SK-N-SH (cell line): Measurements from ENCODE around the gene GUCY1A2. TPM values are rescaled to one million over a fixed set of nuclear protein-coding genes. Genes with fewer than 3 reads are reported as not detected.

Experiments used
- CTCF ChIA-PET: fragments of 300-600, 350-600 bp; formaldehyde crosslinking; extraction: SDS; loops from one replicate; lab custom pipeline; 2021; lab: Yijun Ruan, JAX
- POLR2A ChIA-PET: fragments of 350-600 bp; sonication (Branson Sonifier 250); formaldehyde crosslinking; extraction: SDS; loops from one replicate; lab custom pipeline; 2020; ENCODE audit warnings: antibody characterized with exemption, inconsistent platforms; lab: Yijun Ruan, JAX
- DNase-seq: peaks from one replicate; pipeline ENCODE4 v3.0.0; 2012
- H2AFZ ChIP-seq: fragments of 200-600 bp; sonication (generic); 2 replicates; pipeline ENCODE4 v1.8.1; 2016; ENCODE audit warnings: antibody characterized with exemption, mild to moderate bottlenecking, low read depth
- H3F3A ChIP-seq: fragments of 200-600 bp; sonication (generic); replicated peaks from 2 replicates; pipeline ENCODE3; 2016; ENCODE audit warnings: antibody characterized with exemption, mild to moderate bottlenecking; ENCODE audit not compliant: insufficient read depth
- H3K27ac ChIP-seq, 2 experiments: fragments of 200-500 bp in 1 of 2; fragments of 200-600 bp in 1 of 2; sonication (Bioruptor generic) in 1 of 2; sonication (generic), shearing (Covaris generic) in 1 of 2; 2 replicates each; pipeline versions ENCODE4 v1.5.1 to v1.6.1; 2014 to 2016; ENCODE audit warnings: low read depth in 2 of 2, inconsistent platforms in 1 of 2, low read length in 1 of 2, mild to moderate bottlenecking in 1 of 2, mixed read lengths in 1 of 2
- H3K27me3 ChIP-seq: fragments of 200-600 bp; sonication (generic), shearing (Covaris generic); 2 replicates; pipeline ENCODE4 v1.6.1; 2016; ENCODE audit warnings: mixed run types; ENCODE audit not compliant: insufficient read depth
- H3K36me3 ChIP-seq, 2 experiments: fragments of 200-500 bp in 1 of 2; fragments of 200-600 bp in 1 of 2; sonication (Bioruptor generic) in 1 of 2; sonication (generic) in 1 of 2; replicated peaks in 1 of 2; 2 replicates each; pipeline versions ENCODE3 to v1.5.1; 2014 to 2016; ENCODE audit warnings: low read length in 1 of 2, mild to moderate bottlenecking in 1 of 2; ENCODE audit not compliant: insufficient read depth in 2 of 2, control insufficient read depth in 1 of 2
- H3K4me1 ChIP-seq, 2 experiments: fragments of 200-500 bp in 1 of 2; fragments of 200-600 bp in 1 of 2; sonication (Bioruptor generic) in 1 of 2; sonication (generic), shearing (Covaris generic) in 1 of 2; 2 replicates each; pipeline versions ENCODE4 v1.5.1 to v1.6.1; 2014 to 2016; ENCODE audit warnings: low read depth in 1 of 2, low read length in 1 of 2, mixed run types in 1 of 2; ENCODE audit not compliant: insufficient read depth in 2 of 2, control insufficient read depth in 1 of 2
- H3K4me2 ChIP-seq: fragments of 200-600 bp; sonication (generic), shearing (Covaris generic); 2 replicates; pipeline ENCODE4 v1.6.1; 2017; ENCODE audit warnings: mixed run types
- H3K4me3 ChIP-seq, 2 experiments: fragments of 200-500 bp in 1 of 2; fragments of 200-600 bp in 1 of 2; sonication (Bioruptor generic) in 1 of 2; sonication (generic), shearing (Covaris generic) in 1 of 2; 2 replicates each; pipeline versions ENCODE4 v1.5.1 to v1.8.1; 2014 to 2016; ENCODE audit warnings: low read depth in 2 of 2, inconsistent platforms in 1 of 2, low read length in 1 of 2, mild to moderate bottlenecking in 1 of 2, mixed read lengths in 1 of 2, moderate library complexity in 1 of 2
- H3K79me2 ChIP-seq: fragments of 200-600 bp; sonication (generic); 2 replicates; pipeline ENCODE4 v1.8.1; 2017; ENCODE audit warnings: mild to moderate bottlenecking; ENCODE audit not compliant: insufficient read depth
- H3K9ac ChIP-seq: fragments of 200-600 bp; sonication (generic); 2 replicates; pipeline ENCODE4 v1.6.1; 2017; ENCODE audit warnings: mixed run types
- H3K9me2 ChIP-seq: fragments of 200-600 bp; sonication (generic); 2 replicates; pipeline ENCODE4 v1.6.1; 2017; ENCODE audit warnings: mixed run types
- H3K9me3 ChIP-seq: fragments of 200-600 bp; sonication (generic); 2 replicates; pipeline ENCODE4 v1.6.1; 2017; ENCODE audit warnings: mixed run types, mild to moderate bottlenecking, moderate library complexity
- H4K20me1 ChIP-seq: fragments of 200-600 bp; sonication (generic); 2 replicates; pipeline ENCODE4 v1.6.1; 2017; ENCODE audit warnings: mild to moderate bottlenecking, mixed run types; ENCODE audit not compliant: insufficient read depth
- CHD2 ChIP-seq: fragments of 150-350 bp; IDR thresholded peaks from 2 replicates; pipeline ENCODE4 v1.6.1; 2018; ENCODE audit warnings: low read length; ENCODE audit not compliant: partially characterized antibody
- CTCF ChIP-seq: fragments of 200-600 bp; sonication (generic); IDR thresholded peaks from 2 replicates; pipeline ENCODE4 v1.6.1; 2017; ENCODE audit warnings: antibody characterized with exemption, mild to moderate bottlenecking, moderate library complexity
- EP300 ChIP-seq, 2 experiments: IDR thresholded peaks; 2 replicates each; pipeline versions ENCODE4 v1.4.0 to v1.6.1; 2012; ENCODE audit warnings: borderline replicate concordance in 1 of 2, low read depth in 1 of 2, low read length in 1 of 2
- EZH2phosphoT487 ChIP-seq: fragments of 200-600 bp; sonication (generic); IDR thresholded peaks from 2 replicates; pipeline ENCODE4 v1.6.1; 2017; ENCODE audit warnings: low read depth, mixed run types, mild to moderate bottlenecking, antibody characterized with exemption, moderate library complexity, borderline replicate concordance
- FOSL2 ChIP-seq: IDR thresholded peaks from 2 replicates; pipeline ENCODE4 v1.4.0; 2012; ENCODE audit warnings: low read depth, mild to moderate bottlenecking, moderate library complexity, borderline replicate concordance
- FOXJ3 ChIP-seq: sonication (generic); formaldehyde crosslinking; IDR thresholded peaks from 2 replicates; pipeline ENCODE4 v1.5.1; 2020; ENCODE audit warnings: mild to moderate bottlenecking, missing genetic modification reagents
- FOXM1 ChIP-seq: IDR thresholded peaks from 2 replicates; pipeline ENCODE4 v1.4.0; 2012; ENCODE audit warnings: low read depth, mild to moderate bottlenecking
- GATA2 ChIP-seq: sonication (generic); formaldehyde crosslinking; IDR thresholded peaks from 2 replicates; pipeline ENCODE4 v1.5.0; 2020; ENCODE audit warnings: mild to moderate bottlenecking, missing genetic modification reagents
- IRF3 ChIP-seq: fragments of 150-350 bp; IDR thresholded peaks from 2 replicates; pipeline ENCODE4 v1.6.1; 2016; ENCODE audit warnings: mild to moderate bottlenecking, low read depth, low read length
- JUND ChIP-seq: IDR thresholded peaks from 2 replicates; pipeline ENCODE4 v1.4.0; 2012
- MAX ChIP-seq: IDR thresholded peaks from 2 replicates; pipeline ENCODE4 v1.4.0; 2012; ENCODE audit warnings: low read depth
- NRF1 ChIP-seq: IDR thresholded peaks from 2 replicates; pipeline ENCODE4 v1.6.1; 2012; ENCODE audit warnings: low read depth, mild to moderate bottlenecking, low read length
- RXRA ChIP-seq: IDR thresholded peaks from 2 replicates; pipeline ENCODE4 v1.4.0; 2012; ENCODE audit warnings: low read depth, mild to moderate bottlenecking, borderline replicate concordance
- SMC3 ChIP-seq: IDR thresholded peaks from 2 replicates; pipeline ENCODE4 v1.6.1; 2012; ENCODE audit warnings: low read depth, low read length, improper control_type of control experiment
- TCF12 ChIP-seq: IDR thresholded peaks from 2 replicates; pipeline ENCODE4 v1.4.0; 2012
- TEAD4 ChIP-seq: IDR thresholded peaks from 2 replicates; pipeline ENCODE4 v1.4.0; 2012; ENCODE audit warnings: mild to moderate bottlenecking, borderline replicate concordance; ENCODE audit not compliant: insufficient read depth
- USF1 ChIP-seq: IDR thresholded peaks from 2 replicates; pipeline ENCODE4 v1.4.0; 2012; ENCODE audit warnings: low read depth, borderline replicate concordance
- ZBTB33 ChIP-seq: IDR thresholded peaks from 2 replicates; pipeline ENCODE4 v1.4.0; 2012; ENCODE audit warnings: low read depth, borderline replicate concordance
- WGBS: methylation state at CpG from one replicate; pipeline ENCODE4 v1.1.6; 2017; ENCODE audit warnings: low lambda C conversion rate; 5-methylcytosine and 5-hydroxymethylcytosine counted together
- polyA plus RNA-seq, 3 experiments: library from polyadenylated mRNA; depleted of rRNA; stranded (reverse); fragments of >200 nt; gene quantifications; 2 replicates each; pipeline ENCODE4 v1.2.3, GENCODE V29; 2012

GUCY1A2 gene
- polyA plus RNA-seq, 1 of the 3 experiments (the other 2 are of a cell fraction), result 0.26 TPM

- H3K27ac ChIP-seq, result no peak overlapping the region
- H3K27me3 ChIP-seq, result no peaks in the 10 kb centered on the region
- H3K4me2 ChIP-seq, result no peak overlapping the region
- no peaks in the 10 kb centered on the region for H3K4me1 ChIP-seq
- H3K79me2 ChIP-seq, result no peaks in the 10 kb centered on the region
- DNase-seq, result no peak
- no peaks in the 10 kb centered on the region for H3K9me2 ChIP-seq
- TF ChIP-seq CHD2 (no peak), EZH2phosphoT487 (no peak), FOXJ3 (CRISPR knock-in tag) (no peak), IRF3 (no peak), JUND (no peak), ZBTB33 (no peak)
- POLR2A ChIA-PET, result no interaction called here
- WGBS, result 50% methylated on average over 2 of the region's 2 CpGs
- no peaks in the 10 kb centered on the region for H3F3A ChIP-seq
- H3K9ac ChIP-seq, result no peak overlapping the region
- H3K9me3 ChIP-seq, result no peaks in the 10 kb centered on the region
- CTCF ChIA-PET, result no interaction called here
- H2AFZ ChIP-seq, result no peak overlapping the region
- no peaks in the 10 kb centered on the region for H4K20me1 ChIP-seq
- no peaks in the 10 kb centered on the region for H3K36me3 ChIP-seq
- H3K4me3 ChIP-seq, result no peak overlapping the region
These were observed 183.7 kb downstream of the GUCY1A2 start for GRCh38 chr11:106834567-106834966.

- no peak for DNase-seq
- H3K9ac ChIP-seq, result no peak overlapping the region
- POLR2A ChIA-PET, result no interaction called here
These were observed 189.3 kb downstream of the GUCY1A2 start for GRCh38 chr11:106828976-106829375.

More at GRCh38 chr11:106828976-106829375, 189.3 kb downstream of the GUCY1A2 start:
- Histone ChIP-seq H3K79me2 (no peaks in the 10 kb centered on the region), H3K9me3 (no peaks in the 10 kb centered on the region), H3F3A (no peaks in the 10 kb centered on the region)
- TF ChIP-seq USF1, result no peak
- TF ChIP-seq CHD2, result no peak
- TF ChIP-seq EZH2phosphoT487, result no peak
- TF ChIP-seq CTCF, result no peak
- TF ChIP-seq SMC3, result no peak
- TF ChIP-seq RXRA, result no peak
- TF ChIP-seq TEAD4, result no peak
- no peak for TF ChIP-seq NRF1
- no peak for TF ChIP-seq GATA2
- TF ChIP-seq EP300 (IDR thresholded peaks at IDR 0.05; ENCODE audit: borderline replicate concordance in 1 of 2, low read depth in 1 of 2, low read length in 1 of 2), result no peak
- TF ChIP-seq FOSL2, result no peak
- TF ChIP-seq TCF12, result no peak
- no peak for TF ChIP-seq MAX
- TF ChIP-seq FOXM1, result no peak
- TF ChIP-seq, all 33 proteins: peak for 0
- CTCF ChIA-PET, result no interaction called here
- no peak overlapping the region for H2AFZ ChIP-seq
- H3K4me1 ChIP-seq, result no peaks in the 10 kb centered on the region
- H3K27me3 ChIP-seq, result no peaks in the 10 kb centered on the region
- no peak overlapping the region for H3K27ac ChIP-seq
- H3K9me2 ChIP-seq, result no peaks in the 10 kb centered on the region
- no peaks in the 10 kb centered on the region for H4K20me1 ChIP-seq
- WGBS, result 40% methylated on average over 5 of the region's 5 CpGs
- no peak overlapping the region for H3K4me3 ChIP-seq
- no peaks in the 10 kb centered on the region for H3K36me3 ChIP-seq
- no peak overlapping the region for H3K4me2 ChIP-seq
